ENCODE measurements around the gene COA3.

Gene COA3

DNA sequence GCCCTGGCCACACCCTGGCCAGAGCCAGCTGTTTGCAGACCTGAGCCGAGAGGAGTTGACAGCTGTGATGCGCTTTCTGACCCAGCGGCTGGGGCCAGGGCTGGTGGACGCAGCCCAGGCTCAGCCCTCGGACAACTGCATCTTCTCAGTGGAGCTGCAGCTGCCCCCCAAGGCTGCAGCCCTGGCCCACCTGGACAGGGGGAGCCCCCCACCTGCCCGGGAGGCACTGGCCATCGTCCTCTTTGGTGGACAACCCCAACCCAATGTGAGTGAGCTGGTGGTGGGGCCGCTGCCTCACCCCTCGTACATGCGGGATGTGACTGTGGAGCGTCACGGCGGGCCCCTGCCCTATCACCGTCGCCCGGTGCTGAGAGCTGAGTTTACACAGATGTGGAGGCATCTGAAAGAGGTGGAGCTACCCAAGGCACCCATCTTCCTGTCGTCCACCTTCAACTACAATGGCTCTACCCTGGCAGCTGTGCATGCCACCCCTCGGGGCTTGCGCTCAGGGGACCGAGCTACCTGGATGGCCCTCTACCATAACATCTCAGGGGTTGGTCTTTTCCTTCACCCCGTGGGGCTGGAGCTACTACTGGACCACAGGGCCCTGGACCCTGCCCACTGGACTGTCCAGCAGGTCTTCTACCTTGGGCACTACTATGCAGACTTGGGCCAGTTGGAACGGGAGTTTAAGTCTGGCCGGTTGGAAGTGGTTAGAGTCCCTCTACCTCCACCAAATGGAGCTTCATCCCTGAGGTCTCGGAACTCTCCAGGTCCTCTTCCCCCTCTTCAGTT is 46.5 kb upstream of the COA3 start:
- ATAC-seq, result no peak
- no peak for TF ChIP-seq RARB (CRISPR knock-in tag; IDR thresholded peaks at IDR 0.05)
- TF ChIP-seq PPARA (CRISPR knock-in tag; IDR thresholded peaks at IDR 0.05; ENCODE audit: borderline replicate concordance), result no peak
- TF ChIP-seq ZFP3 (CRISPR knock-in tag; IDR thresholded peaks at IDR 0.05), result no peak
- TF ChIP-seq, protein P1, sequence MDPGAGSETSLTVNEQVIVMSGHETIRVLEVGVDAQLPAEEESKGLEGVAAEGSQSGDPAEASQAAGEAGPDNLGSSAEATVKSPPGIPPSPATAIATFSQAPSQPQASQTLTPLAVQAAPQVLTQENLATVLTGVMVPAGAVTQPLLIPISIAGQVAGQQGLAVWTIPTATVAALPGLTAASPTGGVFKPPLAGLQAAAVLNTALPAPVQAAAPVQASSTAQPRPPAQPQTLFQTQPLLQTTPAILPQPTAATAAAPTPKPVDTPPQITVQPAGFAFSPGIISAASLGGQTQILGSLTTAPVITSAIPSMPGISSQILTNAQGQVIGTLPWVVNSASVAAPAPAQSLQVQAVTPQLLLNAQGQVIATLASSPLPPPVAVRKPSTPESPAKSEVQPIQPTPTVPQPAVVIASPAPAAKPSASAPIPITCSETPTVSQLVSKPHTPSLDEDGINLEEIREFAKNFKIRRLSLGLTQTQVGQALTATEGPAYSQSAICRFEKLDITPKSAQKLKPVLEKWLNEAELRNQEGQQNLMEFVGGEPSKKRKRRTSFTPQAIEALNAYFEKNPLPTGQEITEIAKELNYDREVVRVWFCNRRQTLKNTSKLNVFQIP (CRISPR knock-in tag; IDR thresholded peaks at IDR 0.05; ENCODE audit: borderline replicate concordance, low read depth), result no peak
- TF ChIP-seq ZC3H10 (CRISPR knock-in tag; IDR thresholded peaks at IDR 0.05), result no peak
- no peak for TF ChIP-seq ZNF8 (CRISPR knock-in tag; IDR thresholded peaks at IDR 0.05)
- no peak for TF ChIP-seq CSDC2 (CRISPR knock-in tag; IDR thresholded peaks at IDR 0.05)
- TF ChIP-seq, protein P2, sequence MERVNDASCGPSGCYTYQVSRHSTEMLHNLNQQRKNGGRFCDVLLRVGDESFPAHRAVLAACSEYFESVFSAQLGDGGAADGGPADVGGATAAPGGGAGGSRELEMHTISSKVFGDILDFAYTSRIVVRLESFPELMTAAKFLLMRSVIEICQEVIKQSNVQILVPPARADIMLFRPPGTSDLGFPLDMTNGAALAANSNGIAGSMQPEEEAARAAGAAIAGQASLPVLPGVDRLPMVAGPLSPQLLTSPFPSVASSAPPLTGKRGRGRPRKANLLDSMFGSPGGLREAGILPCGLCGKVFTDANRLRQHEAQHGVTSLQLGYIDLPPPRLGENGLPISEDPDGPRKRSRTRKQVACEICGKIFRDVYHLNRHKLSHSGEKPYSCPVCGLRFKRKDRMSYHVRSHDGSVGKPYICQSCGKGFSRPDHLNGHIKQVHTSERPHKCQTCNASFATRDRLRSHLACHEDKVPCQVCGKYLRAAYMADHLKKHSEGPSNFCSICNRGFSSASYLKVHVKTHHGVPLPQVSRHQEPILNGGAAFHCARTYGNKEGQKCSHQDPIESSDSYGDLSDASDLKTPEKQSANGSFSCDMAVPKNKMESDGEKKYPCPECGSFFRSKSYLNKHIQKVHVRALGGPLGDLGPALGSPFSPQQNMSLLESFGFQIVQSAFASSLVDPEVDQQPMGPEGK (CRISPR knock-in tag; IDR thresholded peaks at IDR 0.05; ENCODE audit: borderline replicate concordance), result no peak
- TF ChIP-seq, protein P3, sequence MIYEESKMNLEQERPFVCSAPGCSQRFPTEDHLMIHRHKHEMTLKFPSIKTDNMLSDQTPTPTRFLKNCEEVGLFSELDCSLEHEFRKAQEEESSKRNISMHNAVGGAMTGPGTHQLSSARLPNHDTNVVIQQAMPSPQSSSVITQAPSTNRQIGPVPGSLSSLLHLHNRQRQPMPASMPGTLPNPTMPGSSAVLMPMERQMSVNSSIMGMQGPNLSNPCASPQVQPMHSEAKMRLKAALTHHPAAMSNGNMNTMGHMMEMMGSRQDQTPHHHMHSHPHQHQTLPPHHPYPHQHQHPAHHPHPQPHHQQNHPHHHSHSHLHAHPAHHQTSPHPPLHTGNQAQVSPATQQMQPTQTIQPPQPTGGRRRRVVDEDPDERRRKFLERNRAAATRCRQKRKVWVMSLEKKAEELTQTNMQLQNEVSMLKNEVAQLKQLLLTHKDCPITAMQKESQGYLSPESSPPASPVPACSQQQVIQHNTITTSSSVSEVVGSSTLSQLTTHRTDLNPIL (CRISPR knock-in tag; IDR thresholded peaks at IDR 0.05; ENCODE audit: low read depth), result no peak
- TF ChIP-seq OSR1 (CRISPR knock-in tag; IDR thresholded peaks at IDR 0.05), result no peak
- TF ChIP-seq BACH2 (CRISPR knock-in tag; IDR thresholded peaks at IDR 0.05; ENCODE audit: borderline replicate concordance), result no peak
- TF ChIP-seq, protein P4, sequence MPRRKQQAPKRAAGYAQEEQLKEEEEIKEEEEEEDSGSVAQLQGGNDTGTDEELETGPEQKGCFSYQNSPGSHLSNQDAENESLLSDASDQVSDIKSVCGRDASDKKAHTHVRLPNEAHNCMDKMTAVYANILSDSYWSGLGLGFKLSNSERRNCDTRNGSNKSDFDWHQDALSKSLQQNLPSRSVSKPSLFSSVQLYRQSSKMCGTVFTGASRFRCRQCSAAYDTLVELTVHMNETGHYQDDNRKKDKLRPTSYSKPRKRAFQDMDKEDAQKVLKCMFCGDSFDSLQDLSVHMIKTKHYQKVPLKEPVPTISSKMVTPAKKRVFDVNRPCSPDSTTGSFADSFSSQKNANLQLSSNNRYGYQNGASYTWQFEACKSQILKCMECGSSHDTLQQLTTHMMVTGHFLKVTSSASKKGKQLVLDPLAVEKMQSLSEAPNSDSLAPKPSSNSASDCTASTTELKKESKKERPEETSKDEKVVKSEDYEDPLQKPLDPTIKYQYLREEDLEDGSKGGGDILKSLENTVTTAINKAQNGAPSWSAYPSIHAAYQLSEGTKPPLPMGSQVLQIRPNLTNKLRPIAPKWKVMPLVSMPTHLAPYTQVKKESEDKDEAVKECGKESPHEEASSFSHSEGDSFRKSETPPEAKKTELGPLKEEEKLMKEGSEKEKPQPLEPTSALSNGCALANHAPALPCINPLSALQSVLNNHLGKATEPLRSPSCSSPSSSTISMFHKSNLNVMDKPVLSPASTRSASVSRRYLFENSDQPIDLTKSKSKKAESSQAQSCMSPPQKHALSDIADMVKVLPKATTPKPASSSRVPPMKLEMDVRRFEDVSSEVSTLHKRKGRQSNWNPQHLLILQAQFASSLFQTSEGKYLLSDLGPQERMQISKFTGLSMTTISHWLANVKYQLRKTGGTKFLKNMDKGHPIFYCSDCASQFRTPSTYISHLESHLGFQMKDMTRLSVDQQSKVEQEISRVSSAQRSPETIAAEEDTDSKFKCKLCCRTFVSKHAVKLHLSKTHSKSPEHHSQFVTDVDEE (CRISPR knock-in tag; IDR thresholded peaks at IDR 0.05), result no peak
- TF ChIP-seq GLIS3 (CRISPR knock-in tag; IDR thresholded peaks at IDR 0.05), result no peak
- TF ChIP-seq, protein P5, sequence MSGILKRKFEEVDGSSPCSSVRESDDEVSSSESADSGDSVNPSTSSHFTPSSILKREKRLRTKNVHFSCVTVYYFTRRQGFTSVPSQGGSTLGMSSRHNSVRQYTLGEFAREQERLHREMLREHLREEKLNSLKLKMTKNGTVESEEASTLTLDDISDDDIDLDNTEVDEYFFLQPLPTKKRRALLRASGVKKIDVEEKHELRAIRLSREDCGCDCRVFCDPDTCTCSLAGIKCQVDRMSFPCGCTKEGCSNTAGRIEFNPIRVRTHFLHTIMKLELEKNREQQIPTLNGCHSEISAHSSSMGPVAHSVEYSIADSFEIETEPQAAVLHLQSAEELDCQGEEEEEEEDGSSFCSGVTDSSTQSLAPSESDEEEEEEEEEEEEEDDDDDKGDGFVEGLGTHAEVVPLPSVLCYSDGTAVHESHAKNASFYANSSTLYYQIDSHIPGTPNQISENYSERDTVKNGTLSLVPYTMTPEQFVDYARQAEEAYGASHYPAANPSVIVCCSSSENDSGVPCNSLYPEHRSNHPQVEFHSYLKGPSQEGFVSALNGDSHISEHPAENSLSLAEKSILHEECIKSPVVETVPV (CRISPR knock-in tag; IDR thresholded peaks at IDR 0.05), result no peak
- no peak for TF ChIP-seq ZNF70 (CRISPR knock-in tag; IDR thresholded peaks at IDR 0.05)
- TF ChIP-seq TOX (CRISPR knock-in tag; IDR thresholded peaks at IDR 0.05; ENCODE audit: borderline replicate concordance), result no peak
- TF ChIP-seq ARNTL (CRISPR knock-in tag; IDR thresholded peaks at IDR 0.05; ENCODE audit: borderline replicate concordance, low read depth), result no peak
- TF ChIP-seq TCF4 (CRISPR knock-in tag; IDR thresholded peaks at IDR 0.05; ENCODE audit: borderline replicate concordance), result no peak

DNA sequence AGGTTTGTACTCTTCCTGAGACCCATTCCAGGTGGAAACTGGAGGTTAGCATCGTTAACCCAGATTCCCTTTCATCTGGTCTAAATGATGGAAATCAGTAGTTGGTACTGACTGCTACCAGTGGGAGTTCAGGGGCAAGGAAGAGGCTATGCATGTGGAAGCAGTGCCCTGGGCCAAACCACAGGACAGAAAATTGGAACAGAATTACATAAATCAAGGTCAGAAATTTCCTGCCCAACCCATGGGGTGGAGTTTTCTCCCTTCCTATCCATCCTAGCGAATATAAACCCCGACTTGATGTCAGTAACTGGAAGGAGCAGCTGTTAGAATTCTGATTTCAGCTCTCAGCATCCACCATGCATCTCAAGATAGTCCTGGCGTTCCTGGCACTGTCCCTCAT is 45.8 kb upstream of the COA3 start, which contains the start of gene AOC2:
Gene AOC2, plus strand, starts transcription at position 310 of the 400 bp plus-strand sequence. Its CDS starts 47 bp downstream, at position 357.
- ATAC-seq, result no peak
- no peak for TF ChIP-seq ZC3H10 (CRISPR knock-in tag; IDR thresholded peaks at IDR 0.05)
- TF ChIP-seq ESRRG (CRISPR knock-in tag; IDR thresholded peaks at IDR 0.05), result no peak
- TF ChIP-seq, protein P5 (CRISPR knock-in tag; IDR thresholded peaks at IDR 0.05), result no peak
- TF ChIP-seq OSR1 (CRISPR knock-in tag; IDR thresholded peaks at IDR 0.05), result no peak
- TF ChIP-seq TOX (CRISPR knock-in tag; IDR thresholded peaks at IDR 0.05; ENCODE audit: borderline replicate concordance), result no peak
- TF ChIP-seq ZFP30 (CRISPR knock-in tag; IDR thresholded peaks at IDR 0.05), result no peak
- TF ChIP-seq RARB (CRISPR knock-in tag; IDR thresholded peaks at IDR 0.05), result no peak
- TF ChIP-seq SNAI2 (CRISPR knock-in tag; IDR thresholded peaks at IDR 0.05), result no peak
- TF ChIP-seq ARNTL (CRISPR knock-in tag; IDR thresholded peaks at IDR 0.05; ENCODE audit: borderline replicate concordance, low read depth), result no peak
- TF ChIP-seq, protein P4 (CRISPR knock-in tag; IDR thresholded peaks at IDR 0.05), result no peak
- no peak for TF ChIP-seq PPARA (CRISPR knock-in tag; IDR thresholded peaks at IDR 0.05; ENCODE audit: borderline replicate concordance)
- no peak for TF ChIP-seq ZNF565 (CRISPR knock-in tag; conservative IDR thresholded peaks at IDR 0.05; ENCODE audit: low read depth)
- no peak for TF ChIP-seq BACH2 (CRISPR knock-in tag; IDR thresholded peaks at IDR 0.05; ENCODE audit: borderline replicate concordance)
- TF ChIP-seq, protein P2 (CRISPR knock-in tag; IDR thresholded peaks at IDR 0.05; ENCODE audit: borderline replicate concordance), result no peak
